Mucosa of stomach (tissue), 1 donor: Measurements from ENCODE around the gene FAM76A.
"Not testable (repeated sequence)": the region's sequence is repeated elsewhere in the genome, so short reads cannot be mapped to it uniquely, and the experiment has no call there.

Experiments
- H3K27me3 ChIP-seq: one replicate; pipeline ENCODE4 v1.7.0; 2013; ENCODE audit warnings: mild to moderate bottlenecking, low read length; ENCODE audit not compliant: control insufficient read depth, insufficient read depth
- H3K36me3 ChIP-seq: one replicate; pipeline ENCODE4 v1.7.0; 2013; ENCODE audit warnings: low read length; ENCODE audit not compliant: control insufficient read depth, insufficient read depth
- H3K4me1 ChIP-seq: one replicate; pipeline ENCODE4 v1.7.0; 2013; ENCODE audit warnings: mild to moderate bottlenecking, low read length; ENCODE audit not compliant: control insufficient read depth, insufficient read depth
- H3K4me3 ChIP-seq: one replicate; pipeline ENCODE4 v1.7.0; 2013; ENCODE audit warnings: low read length
- H3K9ac ChIP-seq: one replicate; pipeline ENCODE4 v1.7.0; 2013; ENCODE audit warnings: mild to moderate bottlenecking, low read length, moderate library complexity
- H3K9me3 ChIP-seq: one replicate; pipeline ENCODE4 v1.7.0; 2013; ENCODE audit warnings: mild to moderate bottlenecking, low read length, moderate library complexity; ENCODE audit not compliant: control insufficient read depth
- donor health status: Pancreatic carcinoma.

Gene FAM76A

GRCh38 chr1:27725374-27726172, at the start of gene FAM76A:
Gene FAM76A, plus strand, starts transcription at chr1:27725961. Its CDS starts 120 bp downstream, at chr1:27726081.
- H3K9me3 ChIP-seq = no peaks in the 10 kb centered on the region
- H3K4me3 ChIP-seq = peak within 1 kb of the TSS; percentile 50
- H3K9ac ChIP-seq = peak within 1 kb of the TSS; percentile 88
- no peaks in the 10 kb centered on the region for H3K36me3 ChIP-seq
- no peaks in the 10 kb centered on the region for H3K27me3 ChIP-seq
- H3K4me1 ChIP-seq = peaks cover 8% of the 10 kb centered on the region

GRCh38 chr1:27676410-27676809, 49.4 kb upstream of the FAM76A start:
- Histone ChIP-seq H3K4me1 (peaks cover 8% of the 10 kb centered on the region), H3K9me3 (no peaks in the 10 kb centered on the region), H3K36me3 (no peaks in the 10 kb centered on the region), H3K27me3 (no peaks in the 10 kb centered on the region), H3K4me3 (no peak overlapping the region), H3K9ac (no peak overlapping the region)

GRCh38 chr1:27678747-27679146, 47.0 kb upstream of the FAM76A start:
- H3K9ac ChIP-seq = no peak overlapping the region
- no peaks in the 10 kb centered on the region for H3K27me3 ChIP-seq
- no peaks in the 10 kb centered on the region for H3K36me3 ChIP-seq
- H3K9me3 ChIP-seq = no peaks in the 10 kb centered on the region
- no peak overlapping the region for H3K4me3 ChIP-seq
- H3K4me1 ChIP-seq = no peaks in the 10 kb centered on the region

- not testable (repeated sequence) for H3K9ac ChIP-seq, H3K4me3 ChIP-seq, H3K27me3 ChIP-seq, H3K36me3 ChIP-seq, H3K4me1 ChIP-seq, H3K9me3 ChIP-seq
These were observed 45.5 kb upstream of the FAM76A start for GRCh38 chr1:27680225-27680791.

- not testable (repeated sequence) for H3K27me3 ChIP-seq, H3K9ac ChIP-seq, H3K36me3 ChIP-seq, H3K9me3 ChIP-seq, H3K4me1 ChIP-seq, H3K4me3 ChIP-seq
These were observed 44.2 kb upstream of the FAM76A start for GRCh38 chr1:27681580-27681979.

GRCh38 chr1:27682351-27682944, 43.3 kb upstream of the FAM76A start:
- Histone ChIP-seq H3K9ac (no peak overlapping the region), H3K9me3 (no peaks in the 10 kb centered on the region), H3K36me3 (no peaks in the 10 kb centered on the region), H3K27me3 (no peaks in the 10 kb centered on the region), H3K4me1 (peaks cover 16% of the 10 kb centered on the region), H3K4me3 (no peak overlapping the region)

- Histone ChIP-seq H3K4me1 (peaks cover 16% of the 10 kb centered on the region), H3K27me3 (no peaks in the 10 kb centered on the region), H3K36me3 (no peaks in the 10 kb centered on the region), H3K4me3 (no peak overlapping the region), H3K9ac (no peak overlapping the region), H3K9me3 (no peaks in the 10 kb centered on the region)
These were observed 41.6 kb upstream of the FAM76A start for GRCh38 chr1:27684176-27684575.

GRCh38 chr1:27686223-27686990, 39.4 kb upstream of the FAM76A start:
- H3K4me3 ChIP-seq = no peak overlapping the region
- H3K4me1 ChIP-seq = peaks cover 16% of the 10 kb centered on the region
- no peaks in the 10 kb centered on the region for H3K36me3 ChIP-seq
- no peak overlapping the region for H3K9ac ChIP-seq
- H3K9me3 ChIP-seq = no peaks in the 10 kb centered on the region
- H3K27me3 ChIP-seq = no peaks in the 10 kb centered on the region

- H3K9ac ChIP-seq = no peak overlapping the region
- H3K9me3 ChIP-seq = no peaks in the 10 kb centered on the region
- H3K4me3 ChIP-seq = no peak overlapping the region
- H3K4me1 ChIP-seq = peaks cover 16% of the 10 kb centered on the region
- no peaks in the 10 kb centered on the region for H3K27me3 ChIP-seq
- no peaks in the 10 kb centered on the region for H3K36me3 ChIP-seq
These were observed 37.9 kb upstream of the FAM76A start for GRCh38 chr1:27687906-27688305.

- H3K27me3 ChIP-seq = no peaks in the 10 kb centered on the region
- no peak overlapping the region for H3K4me3 ChIP-seq
- H3K9ac ChIP-seq = no peak overlapping the region
- H3K9me3 ChIP-seq = no peaks in the 10 kb centered on the region
- H3K4me1 ChIP-seq = peaks cover 16% of the 10 kb centered on the region
- no peaks in the 10 kb centered on the region for H3K36me3 ChIP-seq
These were observed 36.2 kb upstream of the FAM76A start for GRCh38 chr1:27689423-27690173.

- H3K9me3 ChIP-seq = no peaks in the 10 kb centered on the region
- H3K36me3 ChIP-seq = no peaks in the 10 kb centered on the region
- no peaks in the 10 kb centered on the region for H3K27me3 ChIP-seq
- no peak overlapping the region for H3K9ac ChIP-seq
- H3K4me1 ChIP-seq = peaks cover 16% of the 10 kb centered on the region
- H3K4me3 ChIP-seq = no peak overlapping the region
These were observed 35.6 kb upstream of the FAM76A start for GRCh38 chr1:27690183-27690582.
